PFSK-1 (cell line): ENCODE results near the gene C11orf21.

Experiments
- FOXP2 ChIP-seq: optimal IDR thresholded peaks from 2 replicates; pipeline ENCODE3; 2011; ENCODE audit warnings: borderline replicate concordance, control low read depth, inconsistent platforms; ENCODE audit not compliant: insufficient read depth; ENCODE audit errors: extremely low read length, extremely low read depth
- POLR2AphosphoS5 ChIP-seq: IDR thresholded peaks from 2 replicates; pipeline ENCODE4 v1.6.1; 2012; ENCODE audit warnings: low read depth, mild to moderate bottlenecking, control low read depth, low read length, moderate library complexity
- SIN3A ChIP-seq: IDR thresholded peaks from 2 replicates; pipeline ENCODE4 v1.6.1; 2012; ENCODE audit warnings: mild to moderate bottlenecking, low read length, moderate library complexity, borderline replicate concordance; ENCODE audit not compliant: insufficient read depth
- TAF1 ChIP-seq: IDR thresholded peaks from 2 replicates; pipeline ENCODE4 v1.6.1; 2012; ENCODE audit warnings: low read length, control low read depth, borderline replicate concordance; ENCODE audit not compliant: insufficient read depth
- TF ChIP-seq, protein P1 (sequence below), 2 experiments: IDR thresholded peaks; 2 replicates each; pipeline versions ENCODE4 v1.6.1 to v1.8.0; 2011 to 2012; ENCODE audit warnings: low read depth in 2 of 2, low read length in 2 of 2, control low read depth in 1 of 2, inconsistent platforms in 1 of 2, mild to moderate bottlenecking in 1 of 2, moderate library complexity in 1 of 2; ENCODE audit not compliant: insufficient read depth in 1 of 2

The C11orf21 gene

GRCh38 chr11:2267851-2268728, 33.6 kb downstream of the C11orf21 start:
- TF ChIP-seq SIN3A (no peak), TAF1 (no peak), FOXP2 (no peak), POLR2AphosphoS5 (no peak)
- TF ChIP-seq, protein P1, sequence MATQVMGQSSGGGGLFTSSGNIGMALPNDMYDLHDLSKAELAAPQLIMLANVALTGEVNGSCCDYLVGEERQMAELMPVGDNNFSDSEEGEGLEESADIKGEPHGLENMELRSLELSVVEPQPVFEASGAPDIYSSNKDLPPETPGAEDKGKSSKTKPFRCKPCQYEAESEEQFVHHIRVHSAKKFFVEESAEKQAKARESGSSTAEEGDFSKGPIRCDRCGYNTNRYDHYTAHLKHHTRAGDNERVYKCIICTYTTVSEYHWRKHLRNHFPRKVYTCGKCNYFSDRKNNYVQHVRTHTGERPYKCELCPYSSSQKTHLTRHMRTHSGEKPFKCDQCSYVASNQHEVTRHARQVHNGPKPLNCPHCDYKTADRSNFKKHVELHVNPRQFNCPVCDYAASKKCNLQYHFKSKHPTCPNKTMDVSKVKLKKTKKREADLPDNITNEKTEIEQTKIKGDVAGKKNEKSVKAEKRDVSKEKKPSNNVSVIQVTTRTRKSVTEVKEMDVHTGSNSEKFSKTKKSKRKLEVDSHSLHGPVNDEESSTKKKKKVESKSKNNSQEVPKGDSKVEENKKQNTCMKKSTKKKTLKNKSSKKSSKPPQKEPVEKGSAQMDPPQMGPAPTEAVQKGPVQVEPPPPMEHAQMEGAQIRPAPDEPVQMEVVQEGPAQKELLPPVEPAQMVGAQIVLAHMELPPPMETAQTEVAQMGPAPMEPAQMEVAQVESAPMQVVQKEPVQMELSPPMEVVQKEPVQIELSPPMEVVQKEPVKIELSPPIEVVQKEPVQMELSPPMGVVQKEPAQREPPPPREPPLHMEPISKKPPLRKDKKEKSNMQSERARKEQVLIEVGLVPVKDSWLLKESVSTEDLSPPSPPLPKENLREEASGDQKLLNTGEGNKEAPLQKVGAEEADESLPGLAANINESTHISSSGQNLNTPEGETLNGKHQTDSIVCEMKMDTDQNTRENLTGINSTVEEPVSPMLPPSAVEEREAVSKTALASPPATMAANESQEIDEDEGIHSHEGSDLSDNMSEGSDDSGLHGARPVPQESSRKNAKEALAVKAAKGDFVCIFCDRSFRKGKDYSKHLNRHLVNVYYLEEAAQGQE (IDR thresholded peaks at IDR 0.05; ENCODE audit: insufficient read depth in 1 of 2, low read depth in 2 of 2, low read length in 2 of 2) = no peak

DNA sequence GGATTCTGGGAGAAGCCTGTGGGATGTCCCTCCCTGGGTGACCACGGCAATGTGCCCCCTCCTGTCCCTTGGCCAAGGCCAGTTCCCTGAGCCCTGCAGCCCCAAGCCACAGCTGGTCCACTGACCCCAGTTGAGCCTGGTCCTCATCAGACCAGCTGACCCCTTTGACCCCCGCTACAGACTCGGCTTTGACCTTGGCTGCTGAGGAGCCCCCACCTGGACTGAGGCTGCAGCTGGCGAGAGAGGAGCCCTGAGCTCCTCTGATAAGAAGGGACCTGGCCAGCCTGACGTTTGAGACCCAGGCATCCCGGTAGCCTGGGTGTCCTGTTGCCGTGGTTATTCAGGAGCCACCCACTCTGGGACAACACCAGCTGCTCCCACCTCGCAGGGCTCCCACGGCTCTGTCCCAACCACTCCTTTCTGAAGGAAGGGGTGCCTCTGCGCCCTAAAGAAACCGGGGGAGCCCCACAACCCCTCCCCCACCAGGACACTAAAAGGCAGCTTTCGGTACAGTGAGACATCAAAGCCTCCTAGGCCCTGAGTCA, 34.3 kb downstream of the C11orf21 start:
- no peak for TF ChIP-seq TAF1
- TF ChIP-seq SIN3A = no peak
- TF ChIP-seq FOXP2 = no peak
- TF ChIP-seq POLR2AphosphoS5 = no peak
- TF ChIP-seq, protein P1 (IDR thresholded peaks at IDR 0.05; ENCODE audit: insufficient read depth in 1 of 2, low read depth in 2 of 2, low read length in 2 of 2) = no peak

DNA sequence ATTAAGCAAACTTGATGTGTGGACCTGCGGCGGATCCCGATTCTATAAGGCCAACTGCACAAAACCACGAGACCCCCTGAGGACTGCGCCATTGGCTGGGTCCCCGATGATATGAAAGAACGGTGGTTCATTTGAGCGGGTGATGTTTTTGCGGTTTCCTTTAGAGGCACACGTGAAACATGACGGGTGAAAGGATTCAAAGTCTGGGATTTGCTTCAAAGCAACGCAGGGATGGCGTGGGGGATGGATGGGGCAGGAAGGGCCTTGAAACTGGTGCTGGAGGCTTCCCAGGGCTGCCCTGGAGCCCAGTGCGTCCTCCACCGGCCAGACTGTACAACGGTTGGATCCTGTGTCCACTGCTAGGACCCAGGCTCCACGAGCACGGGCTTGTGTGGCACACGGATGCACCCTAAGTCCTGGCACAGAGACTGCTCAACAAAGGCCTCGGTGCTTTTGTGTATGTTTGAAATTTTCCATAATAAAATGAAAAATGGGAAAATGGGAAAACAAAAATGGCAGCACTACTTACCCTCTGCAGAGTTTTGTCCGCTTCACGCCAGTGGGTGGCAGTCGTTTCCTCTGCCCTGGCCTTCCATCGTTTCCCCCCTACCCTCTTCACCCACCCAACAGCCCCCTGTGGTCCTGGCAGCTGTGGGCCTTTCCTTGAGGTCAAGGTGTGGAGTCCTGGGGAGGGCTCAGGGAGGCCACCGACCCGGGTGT, 35.0 kb downstream of the C11orf21 start:
- TF ChIP-seq, protein P1 (IDR thresholded peaks at IDR 0.05; ENCODE audit: insufficient read depth in 1 of 2, low read depth in 2 of 2, low read length in 2 of 2) = no peak
- TF ChIP-seq SIN3A = no peak
- no peak for TF ChIP-seq TAF1
- no peak for TF ChIP-seq FOXP2
- TF ChIP-seq POLR2AphosphoS5 = no peak

GRCh38 chr11:2265854-2266585, 35.7 kb downstream of the C11orf21 start:
- TF ChIP-seq, protein P1 (IDR thresholded peaks at IDR 0.05; ENCODE audit: insufficient read depth in 1 of 2, low read depth in 2 of 2, low read length in 2 of 2) = no peak
- no peak for TF ChIP-seq FOXP2
- no peak for TF ChIP-seq TAF1
- no peak for TF ChIP-seq SIN3A
- TF ChIP-seq POLR2AphosphoS5 = no peak
